ENCODE measurements around the gene GLIPR1. TPM values are rescaled to one million over a fixed set of nuclear protein-coding genes. Genes with fewer than 3 reads are reported as not detected.

Gene GLIPR1
- total RNA-seq, 1 donor from 2014 or later: 5.8 TPM

DNA sequence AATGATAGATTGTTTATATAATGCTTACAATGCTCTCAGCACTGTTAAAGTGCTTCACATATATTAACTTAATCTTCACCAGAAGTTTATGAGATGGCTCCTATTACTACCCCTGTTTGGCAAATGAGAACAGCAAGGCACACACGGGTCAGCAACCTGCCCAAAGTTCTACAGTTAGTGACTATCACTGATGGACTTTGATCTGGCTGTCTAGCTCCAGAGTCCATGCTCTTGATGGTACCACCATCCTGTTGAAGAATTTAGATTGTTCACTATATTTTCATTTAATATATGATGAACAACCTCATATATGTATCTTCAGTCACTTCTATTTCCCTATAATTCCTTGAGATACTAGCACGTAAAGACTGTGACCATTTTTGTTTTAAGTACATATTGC, 10.6 kb downstream of the GLIPR1 start:
- Histone ChIP-seq H3K27me3 (ENCODE audit: control insufficient read depth, insufficient read depth, low read length) (no peaks in the 10 kb centered on the region), H3K36me3 (ENCODE audit: control insufficient read depth, insufficient read depth, low read length) (no peaks in the 10 kb centered on the region), H3K4me3 (ENCODE audit: low read depth, low read length) (no peak overlapping the region)
- FAIRE-seq (no peak), DNase-seq (ENCODE audit: low read depth) (no peak)
- TF ChIP-seq, protein P1, sequence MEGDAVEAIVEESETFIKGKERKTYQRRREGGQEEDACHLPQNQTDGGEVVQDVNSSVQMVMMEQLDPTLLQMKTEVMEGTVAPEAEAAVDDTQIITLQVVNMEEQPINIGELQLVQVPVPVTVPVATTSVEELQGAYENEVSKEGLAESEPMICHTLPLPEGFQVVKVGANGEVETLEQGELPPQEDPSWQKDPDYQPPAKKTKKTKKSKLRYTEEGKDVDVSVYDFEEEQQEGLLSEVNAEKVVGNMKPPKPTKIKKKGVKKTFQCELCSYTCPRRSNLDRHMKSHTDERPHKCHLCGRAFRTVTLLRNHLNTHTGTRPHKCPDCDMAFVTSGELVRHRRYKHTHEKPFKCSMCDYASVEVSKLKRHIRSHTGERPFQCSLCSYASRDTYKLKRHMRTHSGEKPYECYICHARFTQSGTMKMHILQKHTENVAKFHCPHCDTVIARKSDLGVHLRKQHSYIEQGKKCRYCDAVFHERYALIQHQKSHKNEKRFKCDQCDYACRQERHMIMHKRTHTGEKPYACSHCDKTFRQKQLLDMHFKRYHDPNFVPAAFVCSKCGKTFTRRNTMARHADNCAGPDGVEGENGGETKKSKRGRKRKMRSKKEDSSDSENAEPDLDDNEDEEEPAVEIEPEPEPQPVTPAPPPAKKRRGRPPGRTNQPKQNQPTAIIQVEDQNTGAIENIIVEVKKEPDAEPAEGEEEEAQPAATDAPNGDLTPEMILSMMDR (IDR thresholded peaks at IDR 0.05; ENCODE audit: insufficient read depth, low read length, severe bottlenecking): no peak

- no peak for DNase-seq (ENCODE audit: low read depth)
- FAIRE-seq: no peak
- TF ChIP-seq, protein P1 (IDR thresholded peaks at IDR 0.05; ENCODE audit: insufficient read depth, low read length, severe bottlenecking): no peak
- no peak overlapping the region for H3K4me3 ChIP-seq (ENCODE audit: low read depth, low read length)
- H3K27me3 ChIP-seq (ENCODE audit: control insufficient read depth, insufficient read depth, low read length): no peaks in the 10 kb centered on the region
- peaks cover 16% of the 10 kb centered on the region for H3K36me3 ChIP-seq (ENCODE audit: control insufficient read depth, insufficient read depth, low read length)
Observed at GRCh38 chr12:75503459-75503858, 22.9 kb downstream of the GLIPR1 start.

DNA sequence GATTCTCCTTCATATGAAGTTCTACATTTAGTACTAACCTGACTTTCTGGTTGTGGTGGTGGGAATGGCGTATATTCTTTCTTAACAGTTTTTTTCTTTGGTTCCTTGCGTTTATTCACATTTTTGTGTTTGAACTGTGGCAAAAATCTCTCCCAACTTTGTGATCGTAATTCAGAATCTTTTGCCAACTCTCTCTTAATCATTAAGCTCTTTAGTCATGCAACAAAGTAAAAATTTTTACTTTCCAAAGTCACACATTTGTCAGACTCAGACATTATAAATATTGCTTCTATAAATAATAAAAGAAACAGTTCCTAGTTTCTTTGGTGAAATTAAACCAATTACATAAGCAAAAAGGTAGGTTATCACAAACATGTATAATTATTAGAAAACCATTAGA, 23.3 kb downstream of the GLIPR1 start:
- no peak for FAIRE-seq
- H3K36me3 ChIP-seq (ENCODE audit: control insufficient read depth, insufficient read depth, low read length): peaks cover 17% of the 10 kb centered on the region

DNA sequence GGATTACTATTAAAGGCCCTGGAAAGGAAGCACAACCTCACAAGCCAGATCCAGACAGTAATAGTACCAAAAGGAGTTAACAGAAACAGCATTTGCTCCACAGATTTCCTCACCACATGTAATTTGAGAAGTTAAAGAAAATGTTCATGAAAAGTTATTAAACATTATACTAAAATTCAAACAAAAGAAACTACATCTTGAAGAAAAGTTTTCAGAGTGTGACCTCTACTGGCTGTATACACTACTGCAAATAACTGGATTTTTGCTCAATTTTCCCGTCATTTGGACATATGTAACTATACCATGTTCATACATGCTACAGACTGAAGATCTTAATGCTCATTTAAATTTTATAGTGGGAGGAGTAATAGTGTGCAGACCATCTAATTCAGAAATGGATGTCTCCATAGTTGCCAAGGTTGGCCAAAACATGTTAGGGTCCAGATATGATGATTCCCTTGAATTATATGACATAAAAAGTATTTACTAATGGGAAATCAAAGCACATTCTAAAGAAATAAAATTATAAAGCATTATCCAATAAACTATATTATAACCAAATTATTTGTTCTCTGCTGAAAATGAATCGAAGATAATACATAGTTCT, 25.3 kb downstream of the GLIPR1 start:
- no peak for FAIRE-seq
- TF ChIP-seq, protein P1 (IDR thresholded peaks at IDR 0.05; ENCODE audit: insufficient read depth, low read length, severe bottlenecking): peak; percentile 39
- Histone ChIP-seq H3K27me3 (ENCODE audit: control insufficient read depth, insufficient read depth, low read length) (no peaks in the 10 kb centered on the region), H3K36me3 (ENCODE audit: control insufficient read depth, insufficient read depth, low read length) (peaks cover 12% of the 10 kb centered on the region), H3K4me3 (ENCODE audit: low read depth, low read length) (no peak overlapping the region)
- peak; percentile 42 for DNase-seq (ENCODE audit: low read depth)

More for the DNA sequence above, 23.3 kb downstream of the GLIPR1 start:
- TF ChIP-seq, protein P1 (IDR thresholded peaks at IDR 0.05; ENCODE audit: insufficient read depth, low read length, severe bottlenecking): no peak
- Histone ChIP-seq H3K27me3 (ENCODE audit: control insufficient read depth, insufficient read depth, low read length) (no peaks in the 10 kb centered on the region), H3K4me3 (ENCODE audit: low read depth, low read length) (no peak overlapping the region)
- DNase-seq (ENCODE audit: low read depth): no peak

DNA sequence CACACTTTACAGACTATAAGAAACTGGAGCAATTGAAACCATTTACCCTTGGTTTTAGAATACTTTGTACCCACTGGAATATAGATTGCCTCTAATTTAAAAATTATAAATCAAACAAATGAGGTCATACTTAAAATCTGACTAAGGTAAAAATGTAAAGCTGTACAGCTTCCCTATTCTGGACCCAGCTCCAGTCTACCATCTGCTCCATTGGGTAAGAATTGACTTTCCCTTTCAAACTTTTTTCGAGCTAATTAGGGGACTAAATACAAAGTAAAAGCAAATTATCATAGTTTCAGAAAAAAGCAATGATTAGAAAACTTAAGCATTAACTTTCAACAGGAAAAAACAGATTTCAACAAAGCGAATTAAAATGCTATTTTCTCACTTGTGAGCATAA, 26.5 kb downstream of the GLIPR1 start:
- H3K4me3 ChIP-seq (ENCODE audit: low read depth, low read length): no peak overlapping the region
- no peaks in the 10 kb centered on the region for H3K27me3 ChIP-seq (ENCODE audit: control insufficient read depth, insufficient read depth, low read length)
- TF ChIP-seq, protein P1 (IDR thresholded peaks at IDR 0.05; ENCODE audit: insufficient read depth, low read length, severe bottlenecking): no peak
- DNase-seq (ENCODE audit: low read depth): no peak
- H3K36me3 ChIP-seq (ENCODE audit: control insufficient read depth, insufficient read depth, low read length): peaks cover 7% of the 10 kb centered on the region
- no peak for FAIRE-seq

DNA sequence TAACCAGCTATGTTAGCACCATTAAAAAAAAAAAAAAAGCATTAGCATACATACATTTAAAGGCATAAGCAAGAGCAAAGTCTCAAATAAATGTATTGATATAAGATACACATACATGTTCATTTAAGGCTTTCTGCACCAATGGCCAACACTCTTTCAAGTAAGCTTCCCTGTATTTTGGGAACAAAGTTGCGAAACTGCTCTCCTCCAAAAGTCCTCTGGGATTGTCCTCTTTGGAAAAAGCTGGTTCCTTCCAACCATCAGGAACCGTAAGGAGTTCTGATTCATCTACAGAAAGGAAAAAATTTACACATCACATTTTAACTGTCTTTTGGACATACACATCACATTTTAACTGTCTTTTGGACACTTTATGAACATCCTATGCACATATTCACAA, 27.6 kb downstream of the GLIPR1 start:
- no peak overlapping the region for H3K4me3 ChIP-seq (ENCODE audit: low read depth, low read length)
- FAIRE-seq (no peak), DNase-seq (ENCODE audit: low read depth) (no peak)
- H3K36me3 ChIP-seq (ENCODE audit: control insufficient read depth, insufficient read depth, low read length): peaks cover 5% of the 10 kb centered on the region
- H3K27me3 ChIP-seq (ENCODE audit: control insufficient read depth, insufficient read depth, low read length): no peaks in the 10 kb centered on the region
- TF ChIP-seq, protein P1 (IDR thresholded peaks at IDR 0.05; ENCODE audit: insufficient read depth, low read length, severe bottlenecking): no peak
